BJ (cell line): ENCODE measurements around the gene NTMT2. TPM values are rescaled to one million over a fixed set of nuclear protein-coding genes. Genes with fewer than 3 reads are reported as not detected.

ENCODE experiments used
- CTCF ChIA-PET: fragments of 350-600 bp; formaldehyde crosslinking; extraction: SDS; loops from one replicate; lab custom pipeline; 2021; ENCODE audit warnings: antibody characterized with exemption, inconsistent platforms; lab: Yijun Ruan, JAX
- POLR2A ChIA-PET: fragments of 300-600 bp; sonication (Branson Sonifier 250); formaldehyde crosslinking; extraction: SDS; loops from one replicate; lab custom pipeline; 2021; ENCODE audit warnings: antibody characterized with exemption; lab: Charles Lee
- DNase-seq: peaks from one replicate; pipeline ENCODE4 v3.0.0-alpha.2; 2011; ENCODE audit warnings: low read depth
- H3K27me3 ChIP-seq: 2 replicates; pipeline ENCODE4 v1.6.0; 2011; ENCODE audit warnings: low read length; ENCODE audit not compliant: control insufficient read depth, insufficient read depth
- H3K36me3 ChIP-seq: 2 replicates; pipeline ENCODE4 v1.5.1; 2011; ENCODE audit warnings: low read length; ENCODE audit not compliant: control insufficient read depth, insufficient read depth
- H3K4me3 ChIP-seq: 2 replicates; pipeline ENCODE4 v1.5.1; 2011; ENCODE audit warnings: low read depth, mild to moderate bottlenecking, control low read depth, low read length
- polyA plus RNA-seq: library from polyadenylated mRNA; depleted of rRNA; stranded (reverse); fragments of >200 nt; gene quantifications from 2 replicates; pipeline ENCODE4 v1.2.3, GENCODE V29; 2011
- TF ChIP-seq, protein P1 (sequence below): IDR thresholded peaks from 2 replicates; pipeline ENCODE4 v1.5.1; 2011; ENCODE audit warnings: low read depth, mild to moderate bottlenecking, control low read depth, inconsistent platforms, low read length, moderate library complexity; ENCODE audit not compliant: insufficient read depth

The NTMT2 gene
- polyA plus RNA-seq, 1 experiment, result not detected

DNA sequence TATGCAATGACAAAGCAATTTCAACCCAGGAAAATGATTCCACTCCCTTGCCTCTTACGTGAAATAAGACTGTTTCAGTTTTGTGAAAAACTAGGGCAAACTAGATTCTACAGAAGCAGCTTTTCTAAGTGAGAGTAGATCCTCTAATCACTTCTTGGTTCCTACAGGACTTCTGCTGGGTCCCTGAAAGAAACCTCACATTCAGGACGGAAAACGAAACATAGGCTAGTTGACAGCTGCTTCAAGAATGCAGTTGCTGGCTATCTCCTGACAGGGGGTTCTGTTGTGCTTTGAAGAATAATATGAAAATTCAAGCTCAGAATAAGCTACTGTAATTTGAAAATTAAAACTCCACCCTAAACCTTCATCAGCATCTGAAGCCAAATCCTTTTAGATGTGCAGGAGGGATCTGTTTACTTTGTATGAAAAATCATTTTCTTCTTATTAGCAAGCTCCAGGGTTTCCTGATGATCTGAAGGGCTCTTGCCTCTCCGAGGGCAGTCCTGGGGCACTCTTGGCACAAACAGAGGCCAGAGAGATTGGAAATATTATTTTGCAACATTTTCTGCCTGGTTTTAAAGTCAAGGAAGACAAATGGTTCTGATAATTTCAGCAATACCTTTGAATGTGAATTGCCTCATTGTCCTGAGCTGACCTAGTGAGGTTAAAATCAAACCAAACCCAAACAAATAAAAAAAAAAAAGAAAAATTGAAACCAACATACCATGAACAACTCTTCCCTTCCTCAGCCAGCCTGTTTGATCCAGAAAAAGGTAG lies 55.0 kb downstream of the NTMT2 start:
- no peak for DNase-seq
- ChIA-PET CTCF (no interaction called here), POLR2A (interaction anchor here (0.6 kb wide), 1 partner anchor 86 kb away, joined by 22 read pairs; no protein-coding TSS in a partner anchor)
- TF ChIP-seq, protein P1, sequence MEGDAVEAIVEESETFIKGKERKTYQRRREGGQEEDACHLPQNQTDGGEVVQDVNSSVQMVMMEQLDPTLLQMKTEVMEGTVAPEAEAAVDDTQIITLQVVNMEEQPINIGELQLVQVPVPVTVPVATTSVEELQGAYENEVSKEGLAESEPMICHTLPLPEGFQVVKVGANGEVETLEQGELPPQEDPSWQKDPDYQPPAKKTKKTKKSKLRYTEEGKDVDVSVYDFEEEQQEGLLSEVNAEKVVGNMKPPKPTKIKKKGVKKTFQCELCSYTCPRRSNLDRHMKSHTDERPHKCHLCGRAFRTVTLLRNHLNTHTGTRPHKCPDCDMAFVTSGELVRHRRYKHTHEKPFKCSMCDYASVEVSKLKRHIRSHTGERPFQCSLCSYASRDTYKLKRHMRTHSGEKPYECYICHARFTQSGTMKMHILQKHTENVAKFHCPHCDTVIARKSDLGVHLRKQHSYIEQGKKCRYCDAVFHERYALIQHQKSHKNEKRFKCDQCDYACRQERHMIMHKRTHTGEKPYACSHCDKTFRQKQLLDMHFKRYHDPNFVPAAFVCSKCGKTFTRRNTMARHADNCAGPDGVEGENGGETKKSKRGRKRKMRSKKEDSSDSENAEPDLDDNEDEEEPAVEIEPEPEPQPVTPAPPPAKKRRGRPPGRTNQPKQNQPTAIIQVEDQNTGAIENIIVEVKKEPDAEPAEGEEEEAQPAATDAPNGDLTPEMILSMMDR, result no peak
- Histone ChIP-seq H3K27me3 (no peaks in the 10 kb centered on the region), H3K36me3 (no peaks in the 10 kb centered on the region), H3K4me3 (no peak overlapping the region)

DNA sequence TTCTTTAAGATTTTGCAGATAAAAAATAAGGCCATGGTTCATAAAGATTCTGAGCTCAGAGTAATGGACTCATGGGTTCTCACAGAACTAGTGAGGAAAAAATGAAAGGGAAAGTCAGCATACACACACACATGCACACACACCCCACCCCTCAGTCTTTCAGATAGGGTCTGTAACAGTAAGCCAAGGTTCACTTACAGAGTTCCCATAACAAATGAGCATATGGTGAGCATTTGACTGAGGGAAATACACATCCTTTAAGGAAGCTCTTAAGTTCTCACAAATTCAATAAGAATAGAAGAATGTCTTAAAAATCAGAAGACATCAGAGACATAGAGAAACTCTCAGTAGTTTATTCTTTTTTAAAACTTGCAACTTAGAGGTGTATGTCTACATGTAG lies 57.9 kb downstream of the NTMT2 start:
- POLR2A ChIA-PET, result no interaction called here
- Histone ChIP-seq H3K4me3 (no peak overlapping the region), H3K36me3 (no peaks in the 10 kb centered on the region), H3K27me3 (no peaks in the 10 kb centered on the region)
- DNase-seq, result no peak
- CTCF ChIA-PET, result no interaction called here
- TF ChIP-seq, protein P1, result no peak

DNA sequence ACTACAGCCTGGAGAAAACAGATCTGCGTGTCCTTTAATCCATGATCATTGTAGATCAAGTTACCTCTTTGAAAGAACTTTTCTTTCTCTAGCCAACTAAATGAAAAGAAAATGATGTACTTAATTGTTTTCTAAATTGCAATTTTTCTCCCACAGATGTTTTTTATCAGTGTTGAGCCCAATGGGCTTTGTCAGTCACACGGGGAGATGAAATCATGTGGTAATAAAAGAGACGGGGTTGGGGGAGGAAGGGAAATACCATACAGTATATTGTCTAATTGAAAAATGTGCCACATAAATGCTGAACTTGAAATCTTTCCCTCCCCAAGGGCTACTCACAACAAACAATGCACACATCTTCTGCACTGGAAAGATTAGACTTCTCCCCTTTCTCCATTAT lies 58.4 kb downstream of the NTMT2 start:
- peak; percentile 56 for DNase-seq
- Histone ChIP-seq H3K36me3 (no peaks in the 10 kb centered on the region), H3K27me3 (no peaks in the 10 kb centered on the region), H3K4me3 (no peak overlapping the region)
- CTCF ChIA-PET, result no interaction called here
- TF ChIP-seq, protein P1, result no peak
- POLR2A ChIA-PET, result no interaction called here

DNA sequence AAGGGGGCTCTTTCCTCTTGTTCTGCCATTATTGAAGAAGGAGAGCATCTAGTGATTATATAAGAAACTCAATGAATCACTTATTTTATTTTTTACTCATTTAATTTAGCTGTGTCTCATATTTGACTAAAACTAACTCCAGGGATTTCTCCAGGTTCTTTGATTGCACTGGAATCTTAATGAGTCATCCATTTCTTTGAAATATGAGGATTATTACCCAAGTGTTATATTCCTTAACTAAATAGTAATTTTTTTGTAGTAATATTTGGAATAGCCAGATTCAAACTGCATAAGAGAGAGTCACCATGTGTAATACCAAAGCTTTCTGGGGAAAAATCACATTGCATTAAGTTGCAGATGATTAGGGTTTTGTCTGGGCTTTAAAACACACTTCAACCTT lies 59.5 kb downstream of the NTMT2 start:
- Histone ChIP-seq H3K4me3 (no peak overlapping the region), H3K36me3 (no peaks in the 10 kb centered on the region), H3K27me3 (no peaks in the 10 kb centered on the region)
- ChIA-PET POLR2A (no interaction called here), CTCF (no interaction called here)
- TF ChIP-seq, protein P1, result no peak
- DNase-seq, result no peak

DNA sequence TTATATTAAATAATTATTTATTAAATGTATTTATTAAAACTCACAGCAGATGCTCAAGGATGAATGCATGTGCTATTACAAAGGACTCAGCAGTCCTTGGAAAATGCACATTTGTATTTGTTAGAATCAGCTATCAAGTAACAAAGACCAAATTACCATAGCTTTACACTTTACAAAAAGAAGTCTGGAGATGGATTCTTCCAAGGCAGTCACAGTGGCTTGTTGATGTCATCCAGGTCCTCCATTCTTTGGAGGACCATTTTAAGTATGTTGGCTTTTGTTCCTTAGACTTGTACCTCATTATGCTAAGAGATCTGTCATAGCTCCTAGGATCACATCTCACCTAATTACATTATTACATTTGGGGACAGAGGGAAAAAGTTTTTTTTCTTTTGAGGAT lies 63.4 kb downstream of the NTMT2 start:
- no peak overlapping the region for H3K4me3 ChIP-seq
- CTCF ChIA-PET, result no interaction called here
- no peak for DNase-seq
- TF ChIP-seq, protein P1, result no peak
- no peaks in the 10 kb centered on the region for H3K27me3 ChIP-seq
- POLR2A ChIA-PET, result no interaction called here
- no peaks in the 10 kb centered on the region for H3K36me3 ChIP-seq
